A673 (cell line): Measurements from ENCODE around the gene ETV6.

Experiments
- CTCF ChIP-seq: fragments of 300-800, 200-600 bp; sonication (generic); conservative IDR thresholded peaks from 2 replicates; pipeline ENCODE4 v1.5.1; 2017; ENCODE audit warnings: low read depth, mild to moderate bottlenecking, antibody characterized with exemption, low read length, moderate library complexity, mixed read lengths
- EZH2 ChIP-seq: fragments of 200-600 bp; sonication (generic); IDR thresholded peaks from 2 replicates; pipeline ENCODE4 v1.6.1; 2017; ENCODE audit warnings: borderline replicate concordance, low read depth, mild to moderate bottlenecking, mixed read lengths, antibody characterized with exemption, low read length; ENCODE audit not compliant: poor library complexity, severe bottlenecking

GRCh38 chr12:11697670-11698387, 48.4 kb downstream of the ETV6 start:
- TF ChIP-seq CTCF, result no peak
- no peak for TF ChIP-seq EZH2
